Inferior parietal cortex (tissue), 1 donor: ENCODE measurements around the gene DCHS2.

Experiments
- DNase-seq: peaks from one replicate; pipeline ENCODE4 v3.0.0-alpha.2; 2016; ENCODE audit errors: extremely low spot score

DCHS2 gene

DNA sequence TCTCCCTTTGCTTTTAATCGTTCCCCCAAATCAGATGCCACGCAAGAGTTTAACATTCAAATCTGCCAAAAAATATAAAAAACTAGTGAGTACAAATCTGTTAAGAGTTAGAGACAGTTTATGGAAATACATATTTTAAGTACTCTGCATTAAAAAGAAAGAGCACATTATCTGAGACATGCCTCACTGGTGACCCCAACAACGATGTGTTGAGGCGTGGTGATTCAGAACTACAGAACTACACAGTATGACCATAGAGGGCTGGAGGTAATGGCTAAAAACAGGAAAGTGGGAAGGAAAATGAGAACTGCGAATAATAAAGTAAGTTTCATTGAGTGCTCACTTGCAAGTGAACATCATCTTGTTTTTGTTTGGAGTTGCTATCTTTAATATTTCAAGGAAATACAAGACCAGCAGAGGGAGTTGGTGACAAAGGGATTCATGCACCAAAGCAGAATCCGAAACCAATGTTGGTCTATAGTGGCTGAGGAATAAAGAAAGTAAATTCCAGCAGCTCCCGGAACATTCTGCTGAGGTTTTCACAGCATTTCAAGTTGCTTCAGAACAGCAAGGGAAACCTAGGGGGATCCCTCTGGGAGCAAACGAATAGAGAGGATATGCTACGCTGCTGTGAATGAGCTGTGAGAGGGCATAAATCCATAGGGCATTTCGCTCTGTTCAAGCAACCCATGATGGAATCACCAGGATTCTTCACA, 92.2 kb downstream of the DCHS2 start:
- peak; percentile 64 for DNase-seq

DNA sequence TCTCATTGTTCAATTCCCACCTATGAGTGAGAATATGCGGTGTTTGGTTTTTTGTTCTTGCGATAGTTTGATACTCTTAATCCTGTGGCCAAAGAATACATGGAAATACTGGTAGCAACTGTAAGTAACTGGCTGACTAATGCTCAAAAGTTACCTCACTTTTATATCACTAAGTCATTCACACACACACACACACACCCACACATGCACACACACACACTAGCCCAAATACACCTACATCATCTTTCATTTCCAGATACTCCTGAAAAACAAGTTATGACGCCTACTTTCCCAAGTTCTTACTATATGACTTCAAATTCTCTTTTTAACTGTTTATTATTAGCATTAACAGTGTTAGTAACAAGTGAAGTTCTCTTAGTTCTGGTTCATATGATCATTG, 101.3 kb downstream of the DCHS2 start:
- DNase-seq, result no peak

DNA sequence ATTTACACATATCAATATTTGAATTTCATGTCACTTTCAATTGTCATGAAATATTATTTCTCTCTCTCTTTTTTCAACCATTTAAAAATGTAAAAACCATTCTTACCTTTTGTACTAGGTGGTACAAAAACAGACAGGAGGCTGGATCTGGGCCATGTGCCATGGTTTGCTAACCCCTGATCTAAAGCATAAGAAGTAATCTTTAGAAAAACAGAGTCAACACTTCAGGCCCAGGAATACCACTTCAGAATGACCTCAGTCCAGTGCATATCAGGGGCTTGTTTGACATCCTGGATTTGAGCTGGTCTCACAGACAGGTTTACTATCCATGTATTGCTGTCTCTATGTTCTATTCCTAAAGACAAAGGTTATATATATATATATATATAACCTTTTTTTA, 102.5 kb downstream of the DCHS2 start:
- no peak for DNase-seq

DNA sequence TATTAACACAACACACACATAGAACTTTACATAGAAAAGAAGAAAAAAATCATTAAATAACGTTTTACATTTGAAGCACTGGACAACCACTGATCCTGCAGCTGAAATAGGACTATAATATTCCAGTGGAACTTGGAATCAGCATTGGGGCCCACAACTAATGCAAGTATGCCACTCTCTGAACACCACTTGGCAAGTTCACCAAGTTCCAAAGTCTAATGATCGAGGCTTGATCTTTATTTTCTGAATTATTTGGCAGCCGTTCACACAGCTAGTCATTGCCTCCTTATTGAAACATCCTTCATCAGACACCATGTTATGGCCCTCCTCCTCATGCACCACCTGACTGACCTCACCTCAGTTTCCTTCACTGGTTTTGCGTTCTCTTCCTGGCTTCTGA, 107.6 kb downstream of the DCHS2 start:
- DNase-seq, result no peak

DNA sequence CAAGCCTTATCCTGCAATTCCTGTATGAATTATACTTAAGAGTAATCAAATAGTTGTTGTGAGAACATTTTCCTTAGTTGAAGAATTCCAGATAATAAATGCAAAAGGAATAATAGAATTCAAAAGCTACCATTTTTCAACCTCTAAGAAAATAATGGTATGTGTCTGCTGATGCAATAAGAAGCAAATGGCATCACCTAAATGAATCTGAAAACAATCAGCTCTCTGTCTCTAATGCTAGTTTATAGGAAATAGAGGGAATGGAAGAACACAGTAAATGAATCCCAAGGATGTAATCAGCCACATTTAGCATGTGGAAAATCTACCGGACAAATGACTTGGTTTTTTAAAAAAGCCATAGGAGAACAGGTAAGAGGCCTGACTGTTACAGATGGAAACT, 115.1 kb downstream of the DCHS2 start:
- DNase-seq, result no peak

DNA sequence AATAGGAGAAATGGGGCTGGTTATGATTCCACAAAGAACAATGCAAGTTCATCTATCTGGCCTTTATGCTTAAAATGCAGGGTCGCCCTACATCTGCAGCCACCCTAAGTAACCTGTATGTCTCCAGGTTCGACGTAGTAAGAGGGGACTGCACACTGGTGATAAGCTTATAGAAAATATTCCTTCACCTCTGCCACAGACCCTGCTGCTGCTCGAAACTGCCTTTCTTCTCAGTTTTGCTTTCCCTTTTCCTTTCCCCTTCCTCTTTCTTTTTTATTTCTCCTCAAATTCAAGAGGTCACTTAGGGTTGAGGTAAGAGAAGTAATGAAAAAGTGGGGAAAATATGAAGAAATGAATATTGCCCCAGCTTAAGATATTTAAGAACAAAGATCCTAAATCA, 123.5 kb downstream of the DCHS2 start:
- no peak for DNase-seq

DNA sequence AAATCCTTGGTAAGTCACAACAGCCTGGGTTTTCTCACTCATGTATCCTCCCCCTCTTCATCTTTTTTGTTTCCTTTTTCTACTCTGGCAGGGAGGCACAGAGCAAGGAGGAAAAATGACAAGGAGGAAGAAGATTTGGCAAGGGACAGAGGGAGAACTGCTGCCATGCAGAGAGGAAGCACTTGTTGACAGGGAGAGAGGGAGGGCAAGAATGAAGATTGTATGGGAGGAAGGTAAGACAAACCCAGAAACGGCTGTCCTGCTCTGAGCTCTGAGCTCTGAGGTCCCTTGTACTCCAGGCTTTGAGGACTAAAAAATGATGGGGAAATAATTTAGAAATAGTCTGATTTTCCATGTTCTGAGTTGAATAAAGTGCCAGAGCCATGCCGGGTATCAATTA, 123.9 kb downstream of the DCHS2 start:
- peak; percentile 43 for DNase-seq

DNA sequence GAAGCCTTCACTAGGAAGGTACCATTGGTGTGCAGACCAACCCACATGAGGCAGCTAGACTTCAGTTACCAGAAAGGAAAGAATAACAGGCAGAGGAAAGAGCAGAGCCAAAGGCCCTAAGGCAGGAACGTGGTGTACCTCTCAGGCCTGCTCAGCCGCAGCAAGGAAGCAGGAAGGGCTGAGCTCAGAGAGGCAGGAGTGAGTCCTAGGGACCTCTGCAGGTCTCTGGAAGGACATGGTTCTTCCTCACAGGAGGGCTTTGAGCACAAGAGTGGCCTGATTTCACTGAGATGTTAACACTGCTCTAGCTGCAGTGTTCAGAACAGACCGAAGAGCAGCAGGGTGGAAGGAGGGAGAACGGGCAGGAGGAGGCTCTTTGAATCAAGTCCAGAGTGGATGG, 124.6 kb downstream of the DCHS2 start:
- peak; percentile 38 for DNase-seq

DNA sequence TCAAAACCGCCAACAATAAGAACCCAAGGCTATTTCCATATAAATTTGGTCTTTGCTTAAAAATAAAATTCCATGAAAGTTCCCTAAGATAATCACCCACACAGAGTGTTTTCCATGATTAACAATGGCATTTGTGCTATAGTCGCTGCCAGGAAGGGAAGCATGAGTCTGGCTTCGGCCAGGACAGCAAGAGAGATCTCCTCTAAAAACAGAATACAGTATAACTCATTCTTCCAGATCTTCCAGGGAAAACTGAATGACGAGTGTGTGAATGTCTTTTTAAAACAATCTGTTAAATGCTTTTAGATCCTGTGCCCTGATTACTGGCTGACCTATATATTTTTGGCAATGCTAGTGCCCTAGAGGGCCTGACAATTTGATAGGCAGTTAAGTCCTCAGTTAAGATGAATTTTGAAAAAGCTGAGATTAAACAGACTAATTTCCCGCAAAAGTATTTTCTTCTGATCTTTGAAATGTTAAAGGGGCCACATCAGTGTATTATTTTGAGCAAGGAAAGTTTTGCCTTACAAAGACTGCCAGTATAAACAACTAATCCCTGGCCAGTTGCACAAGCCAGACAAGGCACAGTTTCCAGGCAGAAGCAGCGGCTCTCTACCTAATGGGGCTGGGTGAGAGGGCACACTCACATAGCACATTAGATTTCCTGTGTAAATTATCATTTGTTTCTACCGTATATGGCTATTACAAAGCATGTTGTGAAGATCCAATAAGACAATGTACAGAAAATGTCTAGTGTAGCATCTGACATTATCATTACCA, 127.3 kb downstream of the DCHS2 start:
- DNase-seq, result no peak

DNA sequence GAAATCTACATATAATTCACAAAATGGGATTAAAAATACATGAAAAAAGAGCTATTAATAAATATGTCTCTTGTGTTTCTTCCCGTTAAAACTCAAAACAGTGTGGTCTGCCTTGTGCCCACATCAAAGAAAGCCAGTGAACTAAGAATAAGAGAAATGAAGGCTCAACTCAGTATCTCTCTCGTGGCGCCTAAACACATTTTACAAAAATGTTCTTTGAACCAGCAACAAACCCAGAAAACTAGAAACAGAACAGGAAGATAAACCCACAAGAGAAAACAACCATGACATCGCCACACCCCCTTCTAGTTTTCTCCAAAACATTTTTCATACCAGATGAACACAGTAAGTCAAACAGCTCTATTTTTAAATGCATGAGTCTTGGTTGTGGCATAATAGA, 130.1 kb downstream of the DCHS2 start:
- no peak for DNase-seq

DNA sequence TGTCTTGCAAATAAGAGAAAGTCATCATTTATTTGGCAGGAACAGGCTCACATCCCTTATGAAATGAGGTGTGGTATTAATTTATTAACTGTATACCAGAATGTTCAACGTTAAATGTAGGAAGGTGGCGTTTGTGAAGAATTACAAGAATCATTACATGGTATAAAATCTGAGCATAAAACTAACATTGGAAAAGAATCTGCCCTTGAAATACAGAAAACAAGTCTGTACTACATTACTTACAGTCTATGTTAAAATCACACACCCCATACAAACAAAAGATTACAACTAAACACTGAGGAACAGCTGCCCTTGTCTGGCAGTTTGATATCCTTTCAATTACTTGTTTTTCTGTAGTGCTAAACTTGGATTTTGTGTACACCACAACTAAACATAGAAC, 131.1 kb downstream of the DCHS2 start:
- DNase-seq, result no peak

DNA sequence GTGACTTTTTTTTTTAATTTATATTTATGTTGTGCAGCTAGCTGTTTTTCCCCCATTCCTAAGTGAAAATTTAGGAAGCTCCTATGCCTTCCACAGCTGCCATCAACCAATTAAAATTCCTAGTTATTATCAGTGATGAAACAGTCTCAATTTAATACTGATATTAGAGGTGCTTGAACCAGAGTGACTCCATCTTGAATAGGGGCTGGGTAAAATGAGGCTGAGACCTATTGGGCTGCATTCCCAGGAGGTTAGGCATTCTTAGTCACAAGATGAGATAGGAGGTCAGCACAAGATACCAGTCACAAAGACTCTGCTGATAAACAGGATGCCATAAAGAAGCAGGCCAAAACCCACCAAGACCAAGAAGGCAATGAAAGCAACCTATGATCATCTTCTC, 136.7 kb downstream of the DCHS2 start:
- DNase-seq, result no peak

DNA sequence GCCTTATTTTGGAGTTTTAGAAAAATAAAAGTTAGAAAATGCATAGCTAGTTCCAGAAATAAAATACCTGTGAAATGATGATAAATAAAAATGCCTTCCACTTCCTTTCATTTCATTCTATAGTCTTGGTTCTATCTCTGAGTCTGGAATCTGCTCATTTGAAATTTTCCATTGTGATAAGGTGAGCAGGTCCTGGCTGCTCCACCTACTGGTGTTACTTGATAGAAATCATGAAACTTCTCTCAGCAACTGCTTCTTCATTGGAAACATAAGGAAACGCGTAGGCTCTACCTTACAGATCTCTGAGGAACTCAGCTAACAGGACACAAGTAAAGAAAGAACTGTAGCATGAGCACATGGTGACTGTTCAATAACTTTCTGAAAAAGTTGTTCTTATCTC, 141.8 kb downstream of the DCHS2 start:
- DNase-seq, result no peak

DNA sequence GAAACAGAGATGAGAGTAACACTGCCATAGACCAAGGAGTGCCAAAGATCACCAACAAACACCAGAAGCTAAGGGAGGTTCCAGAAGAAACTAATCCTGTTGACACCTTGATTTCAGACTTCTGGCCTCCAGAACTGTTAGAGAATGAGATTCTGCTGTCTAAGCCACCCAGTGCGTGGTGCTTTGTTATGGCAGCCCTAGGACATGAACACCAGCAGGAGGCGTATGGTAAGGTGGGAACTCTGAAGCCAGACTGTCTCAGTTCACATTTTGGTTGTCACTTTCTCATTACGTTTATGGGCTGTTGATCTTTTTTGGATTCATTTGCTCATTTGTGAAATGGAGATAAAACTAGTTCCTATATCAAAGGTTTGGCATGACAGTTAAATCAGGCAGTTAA, 142.9 kb downstream of the DCHS2 start:
- DNase-seq, result no peak

DNA sequence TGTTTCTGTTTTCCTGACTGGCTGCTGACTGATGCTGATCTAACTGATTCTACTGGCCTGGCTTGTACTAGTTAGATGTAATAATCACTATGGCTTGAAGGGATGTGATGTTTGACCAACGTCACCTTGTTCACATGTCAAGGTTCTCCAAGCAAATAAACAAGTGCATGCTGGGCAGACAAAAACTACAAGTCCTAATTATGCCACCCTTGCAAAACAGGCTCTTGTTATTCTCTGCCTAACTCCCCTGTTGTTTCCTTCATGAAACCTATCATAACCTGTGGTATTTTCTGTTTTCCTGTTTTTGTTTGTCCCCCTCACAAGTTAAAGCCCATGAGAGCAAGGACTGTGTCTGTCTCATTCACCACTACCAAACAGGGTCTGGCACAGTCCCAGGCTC, 146.2 kb downstream of the DCHS2 start:
- DNase-seq, result no peak

DNA sequence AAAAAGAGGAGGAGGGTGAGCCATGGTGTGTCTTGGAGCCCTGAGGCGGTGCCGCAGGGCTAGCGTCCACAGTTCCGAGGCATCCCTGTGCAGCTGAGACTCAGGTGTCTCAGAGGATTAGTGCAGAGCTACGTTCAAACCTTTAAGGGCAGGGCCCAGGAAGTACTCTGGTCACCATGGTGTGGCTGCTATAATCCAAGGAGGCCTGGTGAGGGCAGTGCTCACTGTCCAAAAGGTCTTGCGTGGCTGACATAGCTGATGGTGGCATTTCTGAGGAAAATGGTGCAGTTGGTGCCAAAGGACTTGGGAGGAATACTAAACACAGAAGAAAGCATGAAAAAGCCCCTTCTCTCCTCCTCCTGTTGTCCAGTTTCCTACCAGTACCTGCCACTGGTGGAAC, 146.9 kb downstream of the DCHS2 start:
- DNase-seq, result no peak

DNA sequence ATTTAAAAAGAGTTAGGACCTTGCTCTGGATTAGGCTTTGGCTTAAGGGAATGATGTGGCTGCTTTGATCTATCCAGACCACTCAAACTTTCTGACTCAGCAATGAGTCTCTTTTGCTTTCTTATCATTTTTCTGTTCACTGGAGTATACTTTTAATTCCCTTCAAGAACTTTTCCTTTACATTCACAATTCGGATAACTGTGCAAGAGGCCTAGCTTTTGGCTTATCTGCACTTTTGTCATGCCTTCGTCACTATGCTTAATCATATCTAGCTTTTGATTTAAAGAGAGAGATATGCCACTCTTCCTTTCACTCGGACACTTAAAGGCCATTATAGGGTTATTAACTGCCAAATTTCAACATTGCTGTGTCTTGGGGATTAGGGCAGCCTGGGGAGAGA, 147.9 kb downstream of the DCHS2 start:
- no peak for DNase-seq

DNA sequence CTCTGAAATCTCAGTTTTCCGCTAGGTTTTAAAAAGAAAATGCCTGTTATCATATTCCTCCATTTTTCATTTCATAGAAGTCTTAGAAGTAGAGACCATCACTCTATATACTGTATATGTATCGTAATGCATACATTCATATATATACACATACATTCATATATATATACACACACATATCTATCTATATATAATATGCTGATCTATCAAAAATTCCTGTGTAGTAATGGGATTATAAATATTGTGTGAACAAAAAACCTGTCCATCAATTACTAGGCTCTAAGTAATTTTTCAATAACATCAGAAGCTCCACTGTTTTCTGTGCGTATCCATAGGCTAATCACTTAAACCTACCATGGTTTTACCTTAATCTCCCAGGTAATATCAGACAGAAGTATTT, 150.2 kb downstream of the DCHS2 start:
- no peak for DNase-seq

DNA sequence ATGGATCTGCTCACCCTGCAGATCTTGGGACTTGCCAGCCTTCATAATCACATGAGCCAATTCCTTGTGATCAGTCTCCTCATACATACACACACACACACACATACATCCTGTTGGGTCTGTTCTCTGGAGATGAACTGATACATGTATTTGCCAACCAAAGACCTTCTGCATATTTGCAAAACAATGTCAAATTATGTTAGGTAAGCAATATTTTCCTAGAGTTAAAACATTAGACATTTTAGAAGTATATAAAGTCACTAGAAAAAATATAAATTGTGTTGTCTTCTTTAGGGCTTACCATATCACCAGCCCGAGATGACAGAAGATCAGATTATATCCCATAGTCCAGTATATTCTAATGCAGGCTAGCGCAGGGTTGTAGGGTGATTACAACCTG, 156.0 kb downstream of the DCHS2 start:
- DNase-seq, result no peak

DNA sequence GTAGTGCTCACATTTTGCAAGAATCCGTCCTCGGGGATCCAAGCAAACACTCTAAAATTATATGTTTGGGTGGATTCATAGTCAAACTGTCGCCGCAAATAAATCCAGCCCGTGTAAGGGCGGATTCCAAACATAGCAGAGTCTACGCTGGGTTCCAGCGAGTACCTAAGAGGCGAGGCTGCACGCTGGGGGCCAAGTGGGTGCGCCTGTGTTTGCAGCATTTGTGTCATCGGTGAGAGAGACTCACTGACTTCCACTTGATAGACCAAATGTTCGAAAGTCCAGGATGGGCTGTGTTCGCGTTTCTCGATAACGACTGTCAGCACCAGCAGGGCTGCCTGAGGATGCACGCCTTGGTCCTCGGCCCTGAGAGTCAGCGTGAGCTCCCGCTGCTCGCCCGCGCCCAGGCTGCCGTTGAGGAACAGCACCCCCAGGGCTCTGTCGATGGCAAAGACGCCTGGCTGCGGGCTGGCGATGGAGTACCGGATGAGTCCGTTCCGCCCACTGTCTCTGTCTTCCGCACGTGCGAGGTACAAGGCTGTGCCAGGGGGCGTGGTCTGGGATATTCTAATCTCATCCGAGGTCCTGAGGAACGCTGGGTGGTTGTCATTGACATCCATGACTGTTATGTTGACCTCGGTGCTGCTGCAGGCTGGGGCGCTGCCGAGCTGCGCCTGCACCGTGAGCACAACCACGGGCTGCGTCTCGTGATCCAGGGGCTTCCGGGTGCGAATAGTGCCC, 158.7 kb downstream of the DCHS2 start:
- DNase-seq, result peak; percentile 25

DNA sequence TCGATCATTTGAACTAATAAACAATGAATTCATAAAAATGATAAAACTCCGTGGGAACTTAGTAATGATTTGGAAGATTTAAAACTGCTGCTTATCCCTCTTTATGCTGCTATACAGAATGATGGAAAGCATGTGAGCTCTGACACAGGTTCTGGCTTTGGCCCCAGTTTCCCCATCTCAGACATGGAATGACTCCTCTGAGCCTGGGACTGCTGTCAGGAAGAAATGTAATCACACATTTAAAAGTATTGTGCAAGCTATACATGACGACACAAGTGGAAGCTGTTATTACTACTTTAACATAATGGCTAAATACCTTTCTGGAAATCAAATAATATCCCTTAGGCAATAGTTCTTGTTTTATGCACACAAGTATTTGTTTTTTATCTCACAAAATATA, 161.7 kb downstream of the DCHS2 start:
- DNase-seq, result no peak

DNA sequence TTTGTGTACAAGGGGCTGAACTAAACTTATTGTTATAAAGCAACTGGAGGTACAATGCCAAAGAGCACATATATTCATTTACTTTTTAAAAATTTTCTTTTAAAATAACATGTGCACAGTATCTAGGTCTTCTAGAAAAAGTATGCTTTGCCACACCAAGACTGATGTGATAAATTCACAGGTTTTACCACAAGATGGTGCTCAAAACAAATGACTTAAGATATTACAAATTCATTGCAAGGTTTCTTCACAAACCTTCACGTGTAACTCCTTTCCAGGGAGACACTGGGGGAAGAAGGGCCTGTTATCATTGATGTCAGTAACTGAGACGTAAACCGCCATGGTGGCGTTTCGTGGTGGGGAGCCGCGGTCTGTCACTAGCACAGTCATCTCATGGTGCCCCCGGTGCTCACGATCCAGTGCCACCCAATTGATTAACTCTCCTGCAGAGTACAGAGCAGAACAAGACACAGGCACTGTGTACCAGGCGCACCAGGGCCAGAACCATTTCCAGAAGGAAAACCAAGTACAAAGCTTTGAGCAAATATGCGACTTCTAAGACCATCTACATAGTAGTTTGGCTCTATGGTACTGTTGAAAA, 162.2 kb downstream of the DCHS2 start:
- DNase-seq, result peak; percentile 64
